DND-41 (cell line): Measurements from ENCODE around the gene WDR7.

Source experiments
- ATAC-seq: fragments of 200-7000 bp; cut with Tn5 transposase; 3 replicates; pipeline ENCODE4 v1.9.1; 2021; ENCODE audit warnings: low read depth; ENCODE audit not compliant: insufficient read depth
- DNase-seq: peaks from one replicate; pipeline ENCODE4 v3.0.0-alpha.2; 2020
- H2AFZ ChIP-seq: 2 replicates; pipeline ENCODE4 v1.6.0; 2012; ENCODE audit warnings: low read depth, low read length
- H3K27ac ChIP-seq: 2 replicates; pipeline ENCODE4 v1.5.1; 2012; ENCODE audit warnings: low read length, inconsistent platforms
- H3K27me3 ChIP-seq: fragments of 200-600 bp; sonication (generic); 2 replicates; pipeline ENCODE4 v1.6.0; 2012; ENCODE audit warnings: low read length, mild to moderate bottlenecking, inconsistent platforms; ENCODE audit not compliant: insufficient read depth, poor library complexity
- H3K36me3 ChIP-seq: 2 replicates; pipeline ENCODE4 v1.5.1; 2012; ENCODE audit warnings: low read length, inconsistent platforms; ENCODE audit not compliant: insufficient read depth
- H3K4me1 ChIP-seq: 2 replicates; pipeline ENCODE4 v1.5.1; 2012; ENCODE audit warnings: mild to moderate bottlenecking, low read length; ENCODE audit not compliant: insufficient read depth
- H3K4me2 ChIP-seq: 2 replicates; pipeline ENCODE4 v1.6.0; 2012; ENCODE audit warnings: mild to moderate bottlenecking, moderate library complexity, low read length, inconsistent platforms; ENCODE audit not compliant: insufficient read depth
- H3K4me3 ChIP-seq, 2 experiments: fragments of 200-600 bp in 1 of 2; shearing (Covaris generic) in 1 of 2; 2 replicates each; pipeline ENCODE4 v1.5.1; 2012 to 2016; ENCODE audit warnings: inconsistent platforms in 2 of 2, low read length in 2 of 2, mild to moderate bottlenecking in 2 of 2, low read depth in 1 of 2, moderate library complexity in 1 of 2
- H3K79me2 ChIP-seq: 2 replicates; pipeline ENCODE4 v1.6.0; 2012; ENCODE audit warnings: low read length, inconsistent platforms; ENCODE audit not compliant: insufficient read depth
- H3K9ac ChIP-seq: 2 replicates; pipeline ENCODE4 v1.6.0; 2012; ENCODE audit warnings: low read depth, mild to moderate bottlenecking, inconsistent platforms, low read length, moderate library complexity
- H3K9me3 ChIP-seq: 2 replicates; pipeline ENCODE4 v1.5.1; 2012; ENCODE audit warnings: low read length, moderate library complexity, mild to moderate bottlenecking, inconsistent platforms; ENCODE audit not compliant: insufficient read depth, severe bottlenecking
- H4K20me1 ChIP-seq: 2 replicates; pipeline ENCODE4 v1.6.0; 2012; ENCODE audit warnings: low read length; ENCODE audit not compliant: insufficient read depth
- EZH2 ChIP-seq: IDR thresholded peaks from 3 replicates; pipeline ENCODE4 v1.6.1; 2012; ENCODE audit warnings: borderline replicate concordance, low read depth, mild to moderate bottlenecking, moderate library complexity, low read length, inconsistent platforms; ENCODE audit not compliant: severe bottlenecking
- TF ChIP-seq, protein P1 (sequence below): IDR thresholded peaks from 2 replicates; pipeline ENCODE4 v1.5.1; 2012; ENCODE audit warnings: borderline replicate concordance, low read length, moderate library complexity, mild to moderate bottlenecking; ENCODE audit not compliant: poor library complexity, severe bottlenecking; ENCODE audit errors: extremely low read depth

Gene WDR7

DNA sequence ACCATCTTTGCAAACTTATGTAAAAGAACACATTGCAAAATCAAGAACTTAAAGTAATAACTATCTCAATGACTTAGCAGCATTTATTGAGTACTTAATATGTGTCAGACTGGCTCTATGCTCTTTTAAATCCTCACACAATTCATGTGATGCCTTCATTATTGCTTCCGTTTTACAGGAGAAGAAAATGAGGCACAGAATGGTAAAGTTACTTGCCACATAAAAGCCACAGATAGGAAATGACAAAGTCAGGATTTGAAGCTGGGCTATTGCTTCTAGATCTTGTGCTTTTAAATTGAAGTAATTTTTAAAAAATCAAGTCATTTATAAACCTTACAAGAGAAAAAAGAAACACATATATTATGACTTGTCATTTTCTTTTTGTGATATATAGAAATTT is 174.2 kb downstream of the WDR7 start:
- Histone ChIP-seq H3K4me1 (peaks cover 27% of the 10 kb centered on the region), H3K4me2 (peak overlapping the region; percentile 21; the same call in 1 of the 2 replicates), H3K79me2 (no peaks in the 10 kb centered on the region), H3K4me3 (no peak overlapping the region), H3K9ac (no peak overlapping the region), H4K20me1 (no peaks in the 10 kb centered on the region), H3K27ac (peak overlapping the region; percentile 26), H3K36me3 (no peaks in the 10 kb centered on the region), H3K9me3 (no peaks in the 10 kb centered on the region), H2AFZ (no peak overlapping the region; the same call in 1 of the 2 replicates), H3K27me3 (no peaks in the 10 kb centered on the region)
- TF ChIP-seq, protein P1, sequence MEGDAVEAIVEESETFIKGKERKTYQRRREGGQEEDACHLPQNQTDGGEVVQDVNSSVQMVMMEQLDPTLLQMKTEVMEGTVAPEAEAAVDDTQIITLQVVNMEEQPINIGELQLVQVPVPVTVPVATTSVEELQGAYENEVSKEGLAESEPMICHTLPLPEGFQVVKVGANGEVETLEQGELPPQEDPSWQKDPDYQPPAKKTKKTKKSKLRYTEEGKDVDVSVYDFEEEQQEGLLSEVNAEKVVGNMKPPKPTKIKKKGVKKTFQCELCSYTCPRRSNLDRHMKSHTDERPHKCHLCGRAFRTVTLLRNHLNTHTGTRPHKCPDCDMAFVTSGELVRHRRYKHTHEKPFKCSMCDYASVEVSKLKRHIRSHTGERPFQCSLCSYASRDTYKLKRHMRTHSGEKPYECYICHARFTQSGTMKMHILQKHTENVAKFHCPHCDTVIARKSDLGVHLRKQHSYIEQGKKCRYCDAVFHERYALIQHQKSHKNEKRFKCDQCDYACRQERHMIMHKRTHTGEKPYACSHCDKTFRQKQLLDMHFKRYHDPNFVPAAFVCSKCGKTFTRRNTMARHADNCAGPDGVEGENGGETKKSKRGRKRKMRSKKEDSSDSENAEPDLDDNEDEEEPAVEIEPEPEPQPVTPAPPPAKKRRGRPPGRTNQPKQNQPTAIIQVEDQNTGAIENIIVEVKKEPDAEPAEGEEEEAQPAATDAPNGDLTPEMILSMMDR = no peak
- no peak for TF ChIP-seq EZH2
- ATAC-seq (peak; percentile 89), DNase-seq (no peak)

DNA sequence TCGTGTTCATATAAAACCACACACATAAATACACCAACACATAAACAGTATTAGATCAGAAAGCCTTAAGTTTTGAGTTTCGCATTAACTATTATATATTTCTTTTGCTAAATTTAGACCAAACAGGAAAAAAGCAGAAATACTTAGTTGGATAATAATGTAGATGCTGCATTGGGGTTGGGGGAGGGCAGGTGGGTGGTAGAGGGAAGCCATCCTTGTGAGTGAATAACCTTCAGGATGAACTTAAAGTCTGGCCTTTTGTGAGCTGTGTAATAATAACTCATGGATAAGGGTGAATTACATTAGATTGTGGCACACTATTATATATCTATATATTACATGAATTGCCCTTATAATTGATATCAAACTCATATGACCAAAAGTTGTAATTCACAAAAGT is 174.7 kb downstream of the WDR7 start:
- Histone ChIP-seq H3K4me1 (peaks cover 27% of the 10 kb centered on the region), H3K9me3 (no peaks in the 10 kb centered on the region), H3K27me3 (no peaks in the 10 kb centered on the region), H3K79me2 (no peaks in the 10 kb centered on the region), H3K9ac (no peak overlapping the region), H3K4me2 (peak overlapping the region; percentile 21; the same call in 1 of the 2 replicates), H3K27ac (peak overlapping the region; percentile 50), H4K20me1 (no peaks in the 10 kb centered on the region), H3K36me3 (no peaks in the 10 kb centered on the region), H3K4me3 (no peak overlapping the region), H2AFZ (no peak overlapping the region)
- DNase-seq (no peak), ATAC-seq (no peak; the same call in 2 of the 3 replicates)
- TF ChIP-seq, protein P1 = no peak
- no peak for TF ChIP-seq EZH2

DNA sequence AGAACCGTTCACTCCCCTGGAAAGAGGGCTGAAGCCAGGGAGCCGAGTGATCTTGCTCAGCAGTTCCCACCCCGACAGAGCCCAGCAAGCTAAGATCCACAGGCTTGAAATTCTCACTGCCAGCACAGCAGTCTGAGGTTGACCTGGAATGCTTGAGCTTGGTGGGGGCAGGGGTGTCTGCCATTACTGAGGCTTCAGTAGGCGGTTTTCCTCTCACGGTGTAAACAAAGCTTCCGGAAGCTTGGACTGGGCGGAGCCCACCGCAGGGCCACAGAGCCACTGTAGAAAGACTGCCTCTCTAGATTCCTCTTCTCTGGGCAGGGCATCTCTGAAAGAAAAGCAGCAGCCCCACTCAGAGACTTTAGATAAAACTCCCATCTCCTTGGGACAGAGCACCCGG is 180.8 kb downstream of the WDR7 start:
- no peak overlapping the region for H3K4me2 ChIP-seq
- H3K4me1 ChIP-seq = no peaks in the 10 kb centered on the region
- no peaks in the 10 kb centered on the region for H3K36me3 ChIP-seq
- TF ChIP-seq EZH2 = no peak
- TF ChIP-seq, protein P1 = no peak
- no peaks in the 10 kb centered on the region for H4K20me1 ChIP-seq
- no peak overlapping the region for H3K9ac ChIP-seq
- H2AFZ ChIP-seq = no peak overlapping the region
- DNase-seq (no peak), ATAC-seq (no peak)
- no peak overlapping the region for H3K27ac ChIP-seq
- no peaks in the 10 kb centered on the region for H3K27me3 ChIP-seq
- H3K79me2 ChIP-seq = no peaks in the 10 kb centered on the region
- no peak overlapping the region for H3K4me3 ChIP-seq
- no peaks in the 10 kb centered on the region for H3K9me3 ChIP-seq

DNA sequence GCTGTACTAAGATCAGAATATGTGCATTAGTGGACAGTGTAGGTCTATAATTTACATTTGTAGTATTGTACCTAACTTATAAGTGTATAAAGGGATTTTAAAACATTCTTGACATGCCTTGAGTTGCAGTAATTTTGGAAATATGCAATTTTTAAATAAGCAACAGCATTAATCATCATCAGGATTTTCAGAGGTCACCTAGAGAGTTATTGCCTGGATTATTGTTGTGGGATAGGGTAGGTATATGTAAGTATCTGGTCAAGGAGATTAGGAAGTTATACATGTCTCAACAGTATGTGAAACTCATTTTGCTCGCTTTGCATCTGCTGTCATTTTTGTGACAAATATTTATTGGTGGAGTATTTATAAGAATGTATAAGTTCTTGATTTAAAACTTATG is 184.2 kb downstream of the WDR7 start:
- no peak for DNase-seq

More for the DNA sequence above, 184.2 kb downstream of the WDR7 start:
- ATAC-seq = no peak
- no peak for TF ChIP-seq EZH2
- TF ChIP-seq, protein P1 = no peak
- no peaks in the 10 kb centered on the region for H3K9me3 ChIP-seq
- no peaks in the 10 kb centered on the region for H3K36me3 ChIP-seq
- no peak overlapping the region for H3K9ac ChIP-seq
- H3K27ac ChIP-seq = no peak overlapping the region
- no peaks in the 10 kb centered on the region for H3K4me1 ChIP-seq
- H3K79me2 ChIP-seq = no peaks in the 10 kb centered on the region
- H4K20me1 ChIP-seq = no peaks in the 10 kb centered on the region
- H2AFZ ChIP-seq = no peak overlapping the region
- H3K27me3 ChIP-seq = no peaks in the 10 kb centered on the region
- no peak overlapping the region for H3K4me2 ChIP-seq
- H3K4me3 ChIP-seq = no peak overlapping the region
